Measurements from ENCODE around the gene TSPYL6. TPM values are rescaled to one million over a fixed set of nuclear protein-coding genes. Genes with fewer than 3 reads are reported as not detected.

Gene TSPYL6
- total RNA-seq, 1 experiment from 2014 or later: not detected

DNA sequence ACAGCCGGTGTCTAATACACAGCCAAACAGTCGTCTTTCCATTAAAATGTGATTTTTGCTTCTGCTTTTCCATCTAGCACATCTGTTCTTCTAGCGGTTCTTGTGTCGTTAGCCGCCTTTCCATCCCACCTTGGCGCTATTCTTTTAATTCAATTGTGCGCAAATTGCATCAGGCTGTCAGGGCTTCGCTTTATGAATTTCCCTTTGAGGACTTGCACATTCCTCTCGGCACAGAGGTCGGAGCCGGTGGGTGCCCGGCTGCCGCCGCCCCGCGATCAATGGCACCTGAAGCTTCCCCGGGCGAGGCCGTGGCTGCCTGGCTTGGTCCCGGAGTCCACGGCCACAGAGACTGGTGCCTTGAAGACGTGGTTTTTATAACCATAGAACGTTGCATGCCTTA, 33.9 kb upstream of the TSPYL6 start:
- H3K79me2 ChIP-seq (ENCODE audit: low read length): no peaks in the 10 kb centered on the region
- no peak overlapping the region for H3K4me3 ChIP-seq (ENCODE audit: low read length)
- no peak for TF ChIP-seq EZH2phosphoT487 (IDR thresholded peaks at IDR 0.05; ENCODE audit: borderline replicate concordance, low read length)
- no peak for TF ChIP-seq EZH2 (IDR thresholded peaks at IDR 0.05; ENCODE audit: low read length, unreplicated experiment)
- TF ChIP-seq, protein P1, sequence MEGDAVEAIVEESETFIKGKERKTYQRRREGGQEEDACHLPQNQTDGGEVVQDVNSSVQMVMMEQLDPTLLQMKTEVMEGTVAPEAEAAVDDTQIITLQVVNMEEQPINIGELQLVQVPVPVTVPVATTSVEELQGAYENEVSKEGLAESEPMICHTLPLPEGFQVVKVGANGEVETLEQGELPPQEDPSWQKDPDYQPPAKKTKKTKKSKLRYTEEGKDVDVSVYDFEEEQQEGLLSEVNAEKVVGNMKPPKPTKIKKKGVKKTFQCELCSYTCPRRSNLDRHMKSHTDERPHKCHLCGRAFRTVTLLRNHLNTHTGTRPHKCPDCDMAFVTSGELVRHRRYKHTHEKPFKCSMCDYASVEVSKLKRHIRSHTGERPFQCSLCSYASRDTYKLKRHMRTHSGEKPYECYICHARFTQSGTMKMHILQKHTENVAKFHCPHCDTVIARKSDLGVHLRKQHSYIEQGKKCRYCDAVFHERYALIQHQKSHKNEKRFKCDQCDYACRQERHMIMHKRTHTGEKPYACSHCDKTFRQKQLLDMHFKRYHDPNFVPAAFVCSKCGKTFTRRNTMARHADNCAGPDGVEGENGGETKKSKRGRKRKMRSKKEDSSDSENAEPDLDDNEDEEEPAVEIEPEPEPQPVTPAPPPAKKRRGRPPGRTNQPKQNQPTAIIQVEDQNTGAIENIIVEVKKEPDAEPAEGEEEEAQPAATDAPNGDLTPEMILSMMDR (conservative IDR thresholded peaks at IDR 0.05; ENCODE audit: low read depth, low read length): no peak
- intact Hi-C loops (cut with micrococcal nuclease): no loop called here
- POLR2A ChIA-PET (ENCODE audit: unreplicated experiment): no interaction called here
- ATAC-seq (no peak), DNase-seq (no peak)
- H2AFZ ChIP-seq (ENCODE audit: low read length): no peak overlapping the region
- no peaks in the 10 kb centered on the region for H4K20me1 ChIP-seq (ENCODE audit: low read length)
- H3K4me2 ChIP-seq (ENCODE audit: low read length): no peak overlapping the region
- H3K4me1 ChIP-seq (ENCODE audit: insufficient read depth, low read length): peaks cover 2% of the 10 kb centered on the region
- H3K36me3 ChIP-seq (ENCODE audit: low read depth, low read length): no peaks in the 10 kb centered on the region
- H3K9me3 ChIP-seq (ENCODE audit: low read length): no peaks in the 10 kb centered on the region
- no peaks in the 10 kb centered on the region for H3K27me3 ChIP-seq (ENCODE audit: low read length)
- no peak overlapping the region for H3K27ac ChIP-seq (ENCODE audit: low read length)
- no peaks in the 10 kb centered on the region for H3K9me2 ChIP-seq (replicated peaks; ENCODE audit: low read length)
- H3K9ac ChIP-seq (ENCODE audit: low read length): no peak overlapping the region
- no TSS peak for BruUV-seq (replicated peaks)
- H3F3A ChIP-seq (ENCODE audit: low read length, unreplicated experiment): no peaks in the 10 kb centered on the region
- CTCF ChIA-PET: no interaction called here

DNA sequence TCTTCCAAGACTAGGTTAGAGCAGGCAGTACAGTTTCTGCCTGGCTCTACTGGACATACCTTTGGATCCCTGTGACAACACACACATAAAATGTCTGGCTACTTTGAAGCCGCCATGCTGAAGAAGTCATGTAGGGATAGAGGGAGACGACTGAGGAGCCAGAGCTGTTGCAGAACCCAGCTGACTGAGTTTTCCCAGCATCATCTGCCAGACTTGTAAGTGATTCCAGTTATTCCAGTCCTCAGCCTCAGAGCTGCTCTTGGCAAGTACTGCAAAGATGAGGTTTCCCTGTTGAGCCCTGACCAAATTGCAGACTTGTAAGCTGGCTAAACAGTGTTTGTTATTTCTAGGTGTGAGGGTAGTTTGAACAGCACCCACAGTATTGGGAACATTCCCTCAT, 31.5 kb upstream of the TSPYL6 start:
- no peaks in the 10 kb centered on the region for H3K36me3 ChIP-seq (ENCODE audit: low read depth, low read length)
- TF ChIP-seq, protein P1 (conservative IDR thresholded peaks at IDR 0.05; ENCODE audit: low read depth, low read length): no peak
- no peak for TF ChIP-seq EZH2phosphoT487 (IDR thresholded peaks at IDR 0.05; ENCODE audit: borderline replicate concordance, low read length)
- TF ChIP-seq EZH2 (IDR thresholded peaks at IDR 0.05; ENCODE audit: low read length, unreplicated experiment): no peak
- H3F3A ChIP-seq (ENCODE audit: low read length, unreplicated experiment): no peaks in the 10 kb centered on the region
- no TSS peak for BruUV-seq (replicated peaks)
- no peak overlapping the region for H3K27ac ChIP-seq (ENCODE audit: low read length)
- no peaks in the 10 kb centered on the region for H3K27me3 ChIP-seq (ENCODE audit: low read length)
- no peak for DNase-seq
- POLR2A ChIA-PET (ENCODE audit: unreplicated experiment): no interaction called here
- no peak for ATAC-seq
- intact Hi-C loops (cut with micrococcal nuclease): no loop called here
- no peak overlapping the region for H3K9ac ChIP-seq (ENCODE audit: low read length)
- no peaks in the 10 kb centered on the region for H3K79me2 ChIP-seq (ENCODE audit: low read length)
- H3K4me3 ChIP-seq (ENCODE audit: low read length): no peak overlapping the region
- H2AFZ ChIP-seq (ENCODE audit: low read length): no peak overlapping the region
- no peaks in the 10 kb centered on the region for H4K20me1 ChIP-seq (ENCODE audit: low read length)
- H3K4me2 ChIP-seq (ENCODE audit: low read length): no peak overlapping the region
- CTCF ChIA-PET: no interaction called here
- no peaks in the 10 kb centered on the region for H3K4me1 ChIP-seq (ENCODE audit: insufficient read depth, low read length)
- no peaks in the 10 kb centered on the region for H3K9me2 ChIP-seq (replicated peaks; ENCODE audit: low read length)
- no peaks in the 10 kb centered on the region for H3K9me3 ChIP-seq (ENCODE audit: low read length)

DNA sequence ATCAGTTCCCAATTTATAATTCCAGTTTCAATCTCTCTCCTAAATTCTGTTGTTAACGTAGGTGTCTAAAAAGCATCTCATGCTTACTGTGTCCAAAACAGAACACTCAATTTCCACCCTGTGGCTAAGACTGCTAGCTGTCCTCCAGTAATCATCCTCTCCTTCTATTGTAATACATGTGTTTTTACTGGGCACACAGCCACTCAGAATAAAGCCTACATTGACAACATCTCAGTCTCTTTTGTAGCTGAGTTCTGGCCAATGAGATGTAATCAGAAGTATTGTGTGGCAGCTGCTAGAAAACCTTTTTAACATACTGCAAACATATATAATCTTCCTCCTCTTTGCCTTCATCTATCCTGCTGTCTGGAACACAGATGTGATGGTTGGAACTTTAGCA, 29.4 kb upstream of the TSPYL6 start:
- TF ChIP-seq, protein P1 (conservative IDR thresholded peaks at IDR 0.05; ENCODE audit: low read depth, low read length): no peak
- TF ChIP-seq EZH2phosphoT487 (IDR thresholded peaks at IDR 0.05; ENCODE audit: borderline replicate concordance, low read length) (no peak), EZH2 (IDR thresholded peaks at IDR 0.05; ENCODE audit: low read length, unreplicated experiment) (no peak)
- POLR2A ChIA-PET (ENCODE audit: unreplicated experiment): no interaction called here
- Histone ChIP-seq H3F3A (ENCODE audit: low read length, unreplicated experiment) (no peaks in the 10 kb centered on the region), H4K20me1 (ENCODE audit: low read length) (no peaks in the 10 kb centered on the region), H3K9me3 (ENCODE audit: low read length) (no peaks in the 10 kb centered on the region), H3K4me2 (ENCODE audit: low read length) (no peak overlapping the region), H3K79me2 (ENCODE audit: low read length) (no peaks in the 10 kb centered on the region), H3K9me2 (replicated peaks; ENCODE audit: low read length) (no peaks in the 10 kb centered on the region), H3K27me3 (ENCODE audit: low read length) (0 out of 2 replicates have a peak, but pooled peaks cover 4% of the 10 kb centered on the region), H3K27ac (ENCODE audit: low read length) (no peak overlapping the region), H3K4me1 (ENCODE audit: insufficient read depth, low read length) (no peaks in the 10 kb centered on the region), H3K9ac (ENCODE audit: low read length) (no peak overlapping the region), H3K36me3 (ENCODE audit: low read depth, low read length) (no peaks in the 10 kb centered on the region), H2AFZ (ENCODE audit: low read length) (no peak overlapping the region), H3K4me3 (ENCODE audit: low read length) (no peak overlapping the region)
- no TSS peak for BruUV-seq (replicated peaks)
- DNase-seq (no peak), ATAC-seq (no peak)
- CTCF ChIA-PET: interaction anchor here (0.5 kb wide), 1 partner anchor 135 kb away, joined by 3 read pairs; no protein-coding TSS in a partner anchor
- intact Hi-C loops (cut with micrococcal nuclease): no loop called here

Measured in PC-3 (cell line).